ENCODE data around the gene GPR39. TPM values are rescaled to one million over a fixed set of nuclear protein-coding genes. Genes with fewer than 3 reads are reported as not detected.

GPR39 gene
- total and polyA plus RNA-seq, 2 donors (not counting 1 experiment from before 2014, with no cell fraction given) = not detected

- ChIA-PET POLR2A (no interaction called here), CTCF (interaction anchor here (1.0 kb wide), 1 partner anchor 21 kb away, joined by 3 read pairs; no protein-coding TSS in a partner anchor)
- WGBS (ENCODE audit: insufficient coverage) = 93% methylated on average over 3 of the region's 5 CpGs
- no peak for DNase-seq
- Mint-ChIP-seq H3K27ac (no peak overlapping the region), H3K4me3 (no peak overlapping the region), H3K27me3 (peaks cover 4% of the 10 kb centered on the region), H3K4me1 (no peaks in the 10 kb centered on the region), H3K9me3 (ENCODE audit: insufficient read depth) (no peaks in the 10 kb centered on the region)
- peaks cover 0 to 4% (median 0%) of the 10 kb centered on the region in 3 donors for H3K9me3 ChIP-seq (ENCODE audit: control extremely low read depth in 1 of 3, control insufficient read depth in 2 of 3, insufficient read depth in 1 of 3, low read length in 2 of 3)
- no peaks in the 10 kb centered on the region for H3K4me1 ChIP-seq (ENCODE audit: control insufficient read depth in 2 of 2, insufficient read depth in 2 of 2, low read length in 2 of 2)
- no peak overlapping the region for H3K9ac ChIP-seq (ENCODE audit: low read length)
- no peak overlapping the region for H3K4me3 ChIP-seq (ENCODE audit: control extremely low read depth in 1 of 5, extremely low read depth in 1 of 5, insufficient read depth in 1 of 5, low read depth in 2 of 5, low read length in 4 of 5)
- H3K4me2 ChIP-seq (replicated peaks; ENCODE audit: low read depth, low read length, poor library complexity, severe bottlenecking) = no peak overlapping the region
- H4K20me1 ChIP-seq (ENCODE audit: control insufficient read depth, insufficient read depth, low read length, poor library complexity, severe bottlenecking) = no peaks in the 10 kb centered on the region
- no peak overlapping the region for H2AFZ ChIP-seq (ENCODE audit: insufficient read depth, low read depth, low read length, poor library complexity, severe bottlenecking)
- no peak for ATAC-seq (ENCODE audit: low read depth)
- H3K27ac ChIP-seq (ENCODE audit: low read length in 2 of 2) = no peak overlapping the region
- no peaks in the 10 kb centered on the region for H3K36me3 ChIP-seq (replicated peaks in 1 of 2; ENCODE audit: control extremely low read depth in 1 of 2, control insufficient read depth in 1 of 2, extremely low read depth in 1 of 2, insufficient read depth in 2 of 2, low read length in 1 of 2)
- no peaks in the 10 kb centered on the region for H3K27me3 ChIP-seq (replicated peaks in 1 of 4; ENCODE audit: control extremely low read depth in 1 of 4, control insufficient read depth in 3 of 4, insufficient read depth in 4 of 4, low read length in 3 of 4)
- TF ChIP-seq EZH2 (IDR thresholded peaks at IDR 0.05; ENCODE audit: borderline replicate concordance, insufficient read depth, low read depth, low read length, poor library complexity, severe bottlenecking) = no peak
- TF ChIP-seq CTCF (IDR thresholded peaks at IDR 0.05) = no peak
- intact Hi-C loops (cut with micrococcal nuclease) = no loop called here
- no peaks in the 10 kb centered on the region for H3K79me2 ChIP-seq (ENCODE audit: control insufficient read depth, insufficient read depth, low read length)
These were observed 151.1 kb downstream of the GPR39 start for GRCh38 chr2:132567682-132568081.

GRCh38 chr2:132568656-132569055 is 152.1 kb downstream of the GPR39 start:
- ATAC-seq (ENCODE audit: low read depth) (no peak), DNase-seq (no peak)
- H3K4me1 Mint-ChIP-seq = no peaks in the 10 kb centered on the region
- 81% methylated on average over 3 of the region's 3 CpGs for WGBS (ENCODE audit: insufficient coverage)
- intact Hi-C loops (cut with micrococcal nuclease) = no loop called here
- Histone ChIP-seq H2AFZ (ENCODE audit: insufficient read depth, low read depth, low read length, poor library complexity, severe bottlenecking) (no peak overlapping the region), H3K36me3 (replicated peaks in 1 of 2; ENCODE audit: control extremely low read depth in 1 of 2, control insufficient read depth in 1 of 2, extremely low read depth in 1 of 2, insufficient read depth in 2 of 2, low read length in 1 of 2) (no peaks in the 10 kb centered on the region), H3K9me3 (ENCODE audit: control extremely low read depth in 1 of 3, control insufficient read depth in 2 of 3, insufficient read depth in 1 of 3, low read length in 2 of 3) (peaks cover 0 to 4% (median 0%) of the 10 kb centered on the region in 3 donors), H3K4me2 (replicated peaks; ENCODE audit: low read depth, low read length, poor library complexity, severe bottlenecking) (no peak overlapping the region), H4K20me1 (ENCODE audit: control insufficient read depth, insufficient read depth, low read length, poor library complexity, severe bottlenecking) (no peaks in the 10 kb centered on the region), H3K9ac (ENCODE audit: low read length) (no peak overlapping the region), H3K4me3 (ENCODE audit: control extremely low read depth in 1 of 5, extremely low read depth in 1 of 5, insufficient read depth in 1 of 5, low read depth in 2 of 5, low read length in 4 of 5) (no peak overlapping the region), H3K27ac (ENCODE audit: low read length in 2 of 2) (no peak overlapping the region), H3K27me3 (replicated peaks in 1 of 4; ENCODE audit: control extremely low read depth in 1 of 4, control insufficient read depth in 3 of 4, insufficient read depth in 4 of 4, low read length in 3 of 4) (no peaks in the 10 kb centered on the region), H3K79me2 (ENCODE audit: control insufficient read depth, insufficient read depth, low read length) (no peaks in the 10 kb centered on the region), H3K4me1 (ENCODE audit: control insufficient read depth in 2 of 2, insufficient read depth in 2 of 2, low read length in 2 of 2) (no peaks in the 10 kb centered on the region)
- H3K9me3 Mint-ChIP-seq (ENCODE audit: insufficient read depth) = no peaks in the 10 kb centered on the region
- no peak overlapping the region for H3K4me3 Mint-ChIP-seq
- TF ChIP-seq CTCF (IDR thresholded peaks at IDR 0.05) (no peak), EZH2 (IDR thresholded peaks at IDR 0.05; ENCODE audit: borderline replicate concordance, insufficient read depth, low read depth, low read length, poor library complexity, severe bottlenecking) (no peak)
- no peak overlapping the region for H3K27ac Mint-ChIP-seq
- ChIA-PET CTCF (no interaction called here), POLR2A (no interaction called here)
- H3K27me3 Mint-ChIP-seq = peaks cover 4% of the 10 kb centered on the region

All from B cell (primary cell).